Nucleus accumbens (tissue), 56 donors: ENCODE data around the gene CMTM5.
"Not testable (repeated sequence)": the region's sequence is repeated elsewhere in the genome, so short reads cannot be mapped to it uniquely, and the experiment has no call there.

ENCODE experiments used
- DNase-seq, 56 donors: peaks; one replicate each; lab custom pipeline; 2025; lab: John Stamatoyannopoulos, UW

Gene CMTM5

DNA sequence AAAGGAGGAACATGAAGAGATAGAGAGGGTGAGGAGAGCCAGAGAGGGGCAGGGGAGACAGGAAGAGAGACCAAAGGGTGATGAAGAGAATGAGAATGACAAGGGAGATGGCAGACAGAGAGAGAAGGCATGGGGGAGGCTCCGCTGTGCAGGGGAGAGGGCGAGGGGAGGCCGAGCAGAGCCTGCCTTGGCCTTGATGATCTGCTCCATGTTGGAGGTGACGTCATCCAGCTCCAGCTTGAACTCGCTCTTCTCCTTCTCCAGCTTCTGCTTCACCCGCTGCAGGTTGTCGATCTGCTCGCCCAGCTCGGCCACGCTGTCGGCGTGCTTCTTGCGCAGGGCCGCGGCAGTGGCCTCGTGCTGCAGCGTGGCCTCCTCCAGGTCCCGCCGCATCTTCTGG is 13.0 kb downstream of the CMTM5 start:
- DNase-seq: not testable (repeated sequence)

DNA sequence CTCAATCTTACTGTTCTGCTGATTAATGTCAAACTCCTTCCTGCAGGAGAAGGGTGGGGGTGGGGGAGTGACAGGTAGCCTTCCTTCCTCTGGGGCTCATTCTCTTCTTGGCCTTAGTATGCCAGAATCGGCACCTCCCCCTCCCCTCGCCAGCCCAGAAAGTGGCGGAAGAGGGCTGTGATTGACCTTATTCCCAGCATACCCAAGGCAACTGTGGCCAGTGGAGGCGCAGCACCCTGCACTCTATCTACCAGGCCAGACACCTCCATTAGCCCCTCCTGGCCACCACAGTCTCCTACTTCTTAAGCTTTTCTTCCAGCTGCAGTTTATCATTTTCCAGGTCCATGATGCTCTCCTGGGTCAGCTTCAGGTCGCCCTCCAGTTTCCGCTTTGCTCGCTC is 15.8 kb downstream of the CMTM5 start:
- no peak for DNase-seq

DNA sequence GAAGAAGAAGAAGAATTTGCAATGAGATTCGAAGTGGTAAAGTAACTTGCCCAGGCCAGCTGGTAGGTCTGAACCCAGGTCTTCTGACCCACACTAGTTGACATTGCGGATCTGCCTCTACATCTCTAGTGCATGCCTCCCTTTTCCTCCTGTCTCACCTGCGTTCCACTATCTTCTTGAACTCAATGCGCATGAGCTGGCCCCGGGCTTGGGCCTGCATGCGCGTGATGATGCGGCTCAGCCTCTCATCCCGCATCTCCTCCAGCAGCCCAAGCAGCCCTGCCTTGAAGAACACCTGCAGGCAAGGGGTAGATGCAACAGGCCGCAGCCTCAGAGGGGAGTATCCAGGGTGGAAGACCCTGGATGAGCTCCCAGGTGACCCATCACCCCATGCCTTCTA is 19.3 kb downstream of the CMTM5 start:
- no peak for DNase-seq

DNA sequence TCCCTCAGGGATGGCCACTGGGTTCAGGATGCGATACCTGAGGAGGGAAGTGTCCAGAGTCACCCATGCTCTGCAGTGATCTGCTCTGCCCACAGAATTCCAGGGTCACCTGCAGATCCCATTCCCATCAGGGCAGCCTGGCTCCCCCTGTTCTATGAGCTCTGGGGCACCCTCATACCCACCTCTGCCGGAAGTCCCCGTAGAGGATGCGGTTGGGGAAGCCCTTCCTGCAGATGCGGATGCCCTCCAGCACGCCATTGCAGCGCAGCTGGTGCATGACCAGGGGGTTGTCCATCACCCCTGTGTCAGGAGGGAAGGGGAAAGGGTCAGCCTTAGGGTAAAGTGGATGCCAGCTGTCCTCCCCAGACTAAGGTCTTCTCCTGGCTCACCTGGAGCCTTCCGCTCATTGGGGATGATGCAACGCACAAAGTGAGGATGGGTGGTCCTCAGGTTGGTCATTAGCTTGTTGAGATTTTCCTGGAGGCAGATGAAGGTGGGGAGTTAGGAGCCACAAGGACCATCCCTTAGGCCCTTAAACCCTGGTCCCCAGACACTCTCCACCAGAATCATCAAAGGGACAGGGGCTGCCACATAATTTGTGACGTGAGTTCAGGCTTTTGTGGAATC is 20.0 kb downstream of the CMTM5 start:
- no peak for DNase-seq

DNA sequence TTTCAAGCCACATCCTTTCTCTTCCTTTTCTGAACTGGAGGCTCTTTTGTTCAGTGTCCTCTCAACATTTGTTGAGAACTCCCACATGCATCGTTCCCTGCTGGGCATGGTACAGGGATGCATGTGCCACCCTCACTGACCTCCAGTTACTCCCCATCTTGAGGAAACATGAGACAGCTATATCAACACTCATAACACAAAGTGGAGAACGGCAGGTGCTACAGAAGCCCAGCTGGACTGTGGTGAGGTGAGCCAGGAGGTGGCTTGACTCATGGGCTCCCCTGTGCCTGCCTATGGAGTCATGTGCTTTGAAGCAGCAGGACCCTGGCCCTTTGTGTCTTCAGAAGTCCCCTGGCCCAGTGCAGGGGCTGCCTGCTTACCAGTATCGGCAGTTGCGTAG is 21.5 kb downstream of the CMTM5 start:
- no peak for DNase-seq

DNA sequence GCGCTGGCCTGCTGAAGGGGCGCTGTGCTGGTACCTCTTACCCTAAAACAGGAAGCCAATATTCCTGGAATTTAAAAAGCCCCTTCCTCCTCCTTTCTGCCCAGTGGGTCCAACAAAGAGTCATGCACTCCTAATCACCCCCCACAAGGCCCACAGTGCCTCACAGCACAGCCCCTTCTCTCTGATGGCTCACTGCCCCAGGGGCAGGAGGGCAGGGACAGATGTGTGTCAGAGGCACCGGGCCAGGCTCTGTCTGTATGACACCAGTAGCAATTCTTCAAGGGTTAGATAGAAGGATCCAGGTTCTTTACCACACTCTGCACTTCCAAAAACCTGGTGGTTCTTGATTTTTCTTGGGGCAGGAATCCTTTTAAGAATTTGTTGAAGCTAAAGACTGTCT is 22.3 kb downstream of the CMTM5 start:
- DNase-seq: no peak

DNA sequence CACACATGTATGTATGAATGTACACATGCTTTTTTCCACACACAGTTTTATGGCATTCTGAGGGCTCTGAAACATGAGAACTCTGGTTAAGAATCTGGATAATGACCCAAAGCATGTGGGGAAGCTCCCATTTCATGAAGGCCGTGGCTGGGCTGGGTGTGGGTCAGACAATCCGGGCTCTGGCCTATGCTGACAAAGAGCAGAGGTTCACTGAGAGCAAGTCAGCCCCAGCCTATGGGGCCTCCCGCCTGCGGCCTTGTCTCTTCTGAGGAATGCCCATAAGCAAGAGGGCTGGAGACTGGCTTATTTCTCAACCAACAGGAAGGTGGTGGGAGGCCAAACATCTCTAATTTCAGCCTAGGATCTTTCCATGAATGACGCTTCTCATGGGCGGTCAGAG is 22.7 kb downstream of the CMTM5 start:
- no peak for DNase-seq

DNA sequence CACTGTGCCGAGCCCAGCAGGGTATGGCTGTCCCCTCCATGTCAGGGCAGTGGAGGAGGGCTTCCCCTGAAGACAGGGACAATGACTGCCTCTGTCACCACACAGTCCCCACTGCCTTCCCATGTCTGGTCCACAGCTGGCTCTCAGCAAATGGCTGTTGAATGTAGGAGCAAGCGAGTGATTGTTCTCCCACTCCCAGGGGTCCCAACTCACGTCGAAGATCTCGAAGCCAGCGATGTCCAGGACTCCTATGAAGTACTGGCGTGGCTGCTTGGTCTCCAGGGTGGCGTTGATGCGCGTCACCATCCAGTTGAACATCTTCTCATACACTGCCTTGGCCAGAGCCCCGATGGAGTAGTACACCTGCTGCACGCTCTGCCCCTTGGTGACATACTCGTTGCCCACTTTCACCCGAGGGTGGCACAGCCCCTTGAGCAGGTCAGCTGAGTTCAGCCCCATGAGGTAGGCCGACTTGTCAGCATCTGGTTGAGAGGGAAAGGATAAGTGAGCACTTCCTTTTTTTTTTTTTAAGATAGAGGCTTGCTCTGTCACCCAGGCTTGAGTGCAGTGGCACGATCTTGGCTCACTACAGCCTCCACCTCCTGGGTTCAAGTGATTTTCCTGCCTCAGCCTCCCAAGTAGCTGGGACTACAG is 23.8 kb downstream of the CMTM5 start:
- not testable (repeated sequence) for DNase-seq

DNA sequence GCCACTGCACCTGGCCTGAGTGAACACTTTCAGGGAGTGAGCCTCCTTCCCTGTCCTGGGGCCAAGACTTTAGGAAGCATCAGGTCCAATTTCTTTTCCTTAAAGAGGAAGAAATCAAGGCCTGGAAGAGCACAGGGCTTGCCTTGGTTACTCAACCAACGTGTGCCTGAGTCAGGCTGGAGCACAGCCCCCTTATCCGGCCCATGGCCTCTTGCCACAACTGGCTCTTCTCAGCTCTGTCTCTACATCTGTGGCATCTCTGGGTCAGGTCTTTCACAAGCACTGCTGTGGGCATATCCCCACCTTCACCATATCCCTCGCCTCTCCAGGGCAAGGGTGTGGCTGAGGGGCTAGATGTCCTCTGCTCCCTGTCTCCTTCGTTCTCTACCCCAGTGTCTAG is 24.4 kb downstream of the CMTM5 start:
- DNase-seq: no peak

DNA sequence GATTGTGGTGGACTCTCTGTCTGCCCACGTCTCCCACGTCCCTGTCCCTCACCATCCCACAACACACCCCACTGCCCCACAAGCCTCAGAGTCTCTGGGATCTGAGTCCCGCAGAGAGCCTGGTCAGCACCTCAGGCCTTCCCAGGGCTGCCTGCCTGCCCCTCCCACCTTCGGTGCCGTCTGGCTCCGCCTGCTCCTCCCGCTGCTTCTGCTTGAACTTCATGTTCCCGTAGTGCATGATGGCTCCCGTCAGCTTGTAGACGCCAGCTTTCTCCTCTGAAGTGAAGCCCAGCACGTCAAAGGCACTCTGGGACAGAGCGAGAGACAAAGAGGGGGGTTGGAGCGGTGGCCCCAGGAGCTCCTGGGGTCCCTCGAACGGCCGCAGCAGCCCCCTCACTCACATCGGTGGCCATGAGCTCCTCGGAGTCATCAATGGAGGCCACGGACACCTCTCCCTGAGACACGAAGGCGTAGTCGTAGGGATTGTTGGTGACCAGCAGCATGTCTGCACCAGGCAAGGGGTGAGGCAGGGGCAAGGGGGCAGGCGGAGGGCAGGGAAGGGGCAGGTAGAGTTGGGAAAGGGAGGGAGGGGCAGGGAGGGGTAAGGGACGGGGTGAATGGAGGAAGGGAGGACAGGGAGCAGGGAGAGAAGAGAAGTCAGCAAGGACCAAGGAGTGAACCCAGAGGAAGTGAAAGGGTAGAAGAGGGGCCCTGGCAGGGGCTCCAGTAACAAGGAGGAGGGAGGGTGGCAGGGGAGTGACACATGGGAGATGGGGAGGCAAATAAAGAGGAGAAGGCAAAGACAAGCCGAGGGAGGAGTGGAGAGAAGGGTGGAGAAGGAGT is 25.7 kb downstream of the CMTM5 start:
- no peak for DNase-seq

DNA sequence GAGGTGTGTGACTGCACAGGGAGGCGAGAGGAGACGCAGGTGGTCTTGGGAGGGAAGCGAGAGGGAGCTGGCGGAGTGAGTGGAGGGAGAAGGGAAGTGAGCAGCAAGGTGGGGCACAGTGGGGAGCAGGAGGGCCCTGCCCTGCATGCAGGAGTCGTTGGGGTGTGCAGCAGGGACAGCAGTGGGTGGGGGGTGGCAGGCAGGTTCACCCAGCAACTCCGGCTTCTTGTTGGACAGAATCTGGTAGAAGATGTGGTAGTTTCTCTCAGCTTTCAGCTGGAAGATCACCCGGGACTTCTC is 26.2 kb downstream of the CMTM5 start:
- DNase-seq: no peak

DNA sequence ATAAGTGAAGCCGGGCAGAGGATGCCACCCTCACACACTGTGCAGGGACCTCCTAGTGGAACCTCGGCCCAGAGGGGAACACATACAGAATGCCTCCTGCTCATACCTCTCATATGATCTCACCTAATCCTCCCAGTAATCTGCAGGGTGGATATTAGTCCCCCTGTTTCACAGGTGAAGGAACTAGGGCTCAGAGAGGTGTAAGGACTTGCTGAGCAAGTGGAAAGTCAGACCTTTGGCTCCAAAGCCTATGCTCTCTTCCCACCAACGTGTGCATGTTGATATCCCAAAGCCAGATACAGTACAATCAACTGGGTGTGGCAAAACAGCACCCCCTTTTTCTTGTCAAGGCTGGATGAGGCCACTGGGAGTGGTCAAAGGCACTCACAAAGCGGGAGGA is 27.1 kb downstream of the CMTM5 start:
- no peak for DNase-seq

DNA sequence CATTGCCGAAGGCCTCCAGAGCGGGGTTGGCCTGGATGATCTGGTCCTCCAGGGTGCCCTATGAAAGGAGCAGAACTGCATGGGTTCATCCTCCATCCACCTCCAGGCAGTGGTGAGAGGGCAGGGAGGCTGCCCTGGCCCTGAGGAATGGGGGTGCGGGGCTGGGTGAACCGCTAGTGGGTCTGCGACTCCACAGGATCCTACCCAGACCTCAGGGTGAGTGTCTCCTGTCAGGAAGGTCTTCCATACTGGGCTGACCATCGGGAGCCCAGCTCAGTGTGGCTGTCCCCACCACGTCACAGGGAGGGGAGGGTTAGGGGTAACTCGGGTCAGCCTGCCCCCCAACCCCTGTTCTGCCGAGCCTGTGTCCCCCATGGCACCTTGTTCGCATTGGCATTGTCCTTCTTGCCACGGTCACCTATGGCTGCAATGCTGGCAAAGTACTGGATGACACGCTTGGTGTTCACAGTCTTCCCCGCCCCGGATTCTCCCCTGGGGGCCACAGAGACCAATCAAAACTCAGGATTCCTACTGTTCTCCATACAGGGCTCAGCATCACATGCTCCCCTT is 27.6 kb downstream of the CMTM5 start:
- DNase-seq: no peak

DNA sequence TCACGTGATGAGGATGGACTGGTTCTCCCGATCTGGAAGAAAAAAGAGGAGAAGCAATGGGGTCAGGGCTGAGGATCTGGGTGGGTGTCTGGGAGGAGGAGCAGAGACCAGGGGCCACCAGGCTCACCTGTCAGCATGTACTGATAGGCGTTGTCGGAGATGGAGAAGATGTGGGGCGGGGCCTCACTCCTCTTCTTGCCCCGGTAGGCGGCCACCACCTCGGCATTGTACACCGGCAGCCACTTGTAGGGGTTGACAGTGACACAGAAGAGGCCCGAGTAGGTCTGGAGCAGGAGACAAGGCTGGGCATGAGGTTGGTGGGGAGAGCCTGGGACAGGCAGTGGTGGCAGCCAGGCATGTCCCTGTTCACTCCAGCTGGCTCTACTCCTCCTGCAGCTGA is 28.2 kb downstream of the CMTM5 start:
- DNase-seq: no peak

DNA sequence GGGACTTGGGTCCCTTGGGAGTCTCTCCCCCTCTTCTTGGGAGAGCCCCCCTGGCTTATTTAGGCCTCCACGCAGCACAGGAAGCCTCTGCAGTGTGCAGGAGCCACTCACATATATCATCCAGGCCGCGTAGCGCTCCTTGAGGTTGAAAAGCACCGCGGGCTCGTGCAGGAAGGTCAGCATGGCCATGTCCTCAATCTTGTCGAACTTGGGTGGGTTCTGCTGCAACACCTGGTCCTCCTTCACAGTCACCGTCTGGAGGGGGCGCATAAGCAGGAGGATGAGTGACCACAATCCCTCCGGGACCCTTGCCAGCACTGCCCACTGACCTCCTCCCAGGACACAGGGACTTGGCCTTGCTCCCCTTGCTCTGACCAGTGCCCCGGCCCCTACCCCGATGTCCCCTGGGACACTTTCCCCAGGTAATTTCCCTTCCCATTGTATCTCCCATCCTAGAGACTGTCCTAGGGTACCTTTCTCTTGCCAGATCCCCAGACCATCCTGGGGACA is 28.7 kb downstream of the CMTM5 start:
- DNase-seq: no peak

DNA sequence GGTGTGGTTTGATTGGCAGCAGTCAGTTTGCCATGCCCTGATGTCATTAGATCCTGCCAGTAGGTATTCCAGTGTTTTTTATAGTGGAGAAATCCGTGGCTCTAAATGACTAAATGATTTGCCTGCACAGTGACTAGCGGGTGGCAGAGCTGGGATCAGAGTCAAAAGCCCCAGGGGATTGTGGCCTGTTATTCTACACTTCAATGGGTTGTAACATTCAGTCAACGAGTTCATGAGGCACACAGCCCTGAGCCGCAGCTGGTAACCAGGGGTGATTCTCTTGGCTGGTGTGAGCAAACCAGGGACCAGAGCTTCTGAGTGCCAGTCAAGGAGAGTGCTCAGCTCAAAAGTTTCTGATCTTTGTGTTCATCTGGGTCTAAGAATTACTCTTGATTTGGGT is 29.4 kb downstream of the CMTM5 start:
- peak in 7 of 56 donors; percentile 1 to 34 (median 12) for DNase-seq

DNA sequence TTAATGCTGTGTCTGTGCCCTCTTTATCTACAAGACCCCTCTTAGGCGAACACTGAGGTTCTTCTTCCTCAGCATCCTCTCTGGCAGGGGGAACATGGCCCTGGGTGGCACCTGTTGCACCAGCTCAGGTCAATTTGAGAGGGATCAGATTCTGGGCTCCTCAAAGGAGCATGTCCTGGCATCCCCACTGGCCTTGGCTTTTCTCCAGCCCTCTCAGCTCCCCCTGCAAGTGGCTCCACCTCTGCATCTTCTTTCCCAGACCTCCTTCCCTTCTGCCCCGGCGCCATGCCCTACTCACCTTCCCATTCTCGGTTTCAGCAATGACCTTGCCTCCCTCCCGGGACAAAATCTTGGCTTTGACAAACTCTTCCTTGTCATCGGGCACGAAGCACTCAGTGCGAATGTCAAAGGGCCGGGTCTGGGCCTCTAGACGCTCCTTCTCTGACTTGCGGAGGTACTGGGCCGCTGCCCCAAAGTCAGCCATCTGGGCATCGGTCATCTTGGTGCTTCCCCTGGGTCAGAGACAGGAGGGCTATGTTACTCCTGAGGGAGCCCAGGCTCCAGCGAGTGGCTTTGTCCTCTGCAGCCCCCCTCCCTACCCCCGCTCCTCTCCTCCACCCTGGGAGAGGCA is 30.0 kb downstream of the CMTM5 start:
- no peak for DNase-seq

DNA sequence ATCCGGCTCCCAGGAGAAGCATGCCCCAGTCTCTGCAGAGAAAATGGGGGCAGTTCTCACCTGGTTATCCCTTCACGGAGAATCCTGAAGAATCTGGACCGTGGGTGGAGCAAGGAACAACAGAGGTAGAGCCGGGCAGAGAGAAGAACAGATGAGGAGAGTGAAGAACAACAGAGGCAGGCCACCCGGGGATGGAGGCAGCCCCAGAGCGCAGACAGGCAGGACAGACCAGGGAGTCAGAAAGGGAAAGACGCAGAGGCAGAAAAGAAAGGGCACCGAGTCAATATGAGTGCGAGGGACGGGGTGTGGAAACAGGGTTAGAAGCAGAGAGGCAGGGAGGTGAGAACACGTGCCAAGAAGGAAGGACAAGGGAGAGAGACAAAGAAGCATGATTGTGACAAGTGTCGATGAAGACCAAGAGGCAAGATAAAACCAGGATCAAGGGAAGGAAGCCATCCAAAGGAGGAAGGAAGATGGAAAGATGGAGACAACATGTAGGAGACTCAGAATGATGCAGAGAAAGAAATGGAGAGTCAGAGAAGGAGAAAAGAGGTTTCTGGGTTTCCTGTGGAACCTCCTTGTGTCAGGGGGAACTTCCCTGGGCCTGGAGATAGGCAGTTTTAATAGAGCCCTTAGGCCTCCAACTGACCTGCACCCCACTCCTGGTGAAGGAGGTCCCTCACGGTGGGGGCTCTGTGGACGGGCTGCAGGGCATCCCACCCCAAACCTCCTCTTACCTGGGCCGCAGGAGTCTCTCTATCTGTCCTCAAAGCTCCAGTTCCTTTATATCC is 30.9 kb downstream of the CMTM5 start, which contains the start of gene MYH6:
Gene MYH6, minus strand, starts transcription at position 758 of the 791 bp plus-strand sequence. CDS start 1,050 bp downstream, outside the sequence.
- DNase-seq: no peak

DNA sequence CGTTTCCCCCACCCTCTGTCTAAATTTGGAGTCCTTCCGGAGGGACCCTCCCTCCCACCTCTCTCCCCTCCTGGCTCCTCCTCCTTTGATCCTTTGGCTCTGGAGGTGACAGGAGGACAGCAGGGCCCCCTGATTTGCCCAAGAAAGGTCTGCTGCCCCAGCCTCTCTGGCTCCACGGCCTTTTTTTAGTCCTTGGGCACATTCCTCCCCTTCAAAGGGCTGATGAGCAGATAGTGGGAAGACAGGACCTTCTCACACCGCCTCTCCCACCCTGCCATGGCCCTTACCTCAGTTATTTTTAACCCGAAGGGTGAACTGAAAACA is 31.4 kb downstream of the CMTM5 start:
- no peak for DNase-seq

DNA sequence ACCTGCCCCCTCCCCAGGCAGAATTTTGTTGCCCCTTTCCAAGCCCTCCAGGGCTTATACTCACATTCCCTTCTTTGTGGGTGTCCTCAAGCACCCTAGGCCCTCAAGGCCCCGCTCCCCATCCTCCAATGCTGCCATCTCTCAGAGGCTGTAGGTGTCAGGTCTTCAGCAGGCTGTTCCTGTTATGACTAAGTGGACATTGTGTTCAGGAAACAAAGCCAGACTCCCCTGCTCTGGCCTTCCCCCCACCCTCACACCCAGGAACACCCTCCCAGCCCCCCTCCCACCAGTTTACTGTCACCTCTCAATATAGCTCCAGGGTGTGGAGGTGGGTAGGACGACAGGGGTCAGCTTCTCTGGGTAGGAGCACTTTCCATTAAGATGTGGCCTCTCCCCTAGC is 32.6 kb downstream of the CMTM5 start:
- DNase-seq: no peak
